H1 (cell line): Measurements from ENCODE around the gene SPPL3. TPM values are rescaled to one million over a fixed set of nuclear protein-coding genes. Genes with fewer than 3 reads are reported as not detected.

Source experiments
- BCL11A ChIP-seq, 2 experiments: IDR thresholded peaks; one replicate each; pipeline ENCODE4 v1.6.1; 2011; ENCODE audit warnings: low read depth in 2 of 2, low read length in 2 of 2, mild to moderate bottlenecking in 2 of 2
- CREB1 ChIP-seq: IDR thresholded peaks from 2 replicates; pipeline ENCODE4 v1.6.1; 2012; ENCODE audit warnings: inconsistent platforms
- CTCF ChIP-seq, 3 experiments: IDR thresholded peaks; 1 replicate in 2 of 3; 2 replicates in 1 of 3; pipeline versions ENCODE4 v1.5.1 to v1.6.1; 2011; ENCODE audit warnings: low read length in 3 of 3, mild to moderate bottlenecking in 3 of 3, inconsistent platforms in 2 of 3, low read depth in 1 of 3, moderate library complexity in 1 of 3; ENCODE audit not compliant: insufficient read depth in 1 of 3; ENCODE audit errors: control extremely low read depth in 1 of 3
- HDAC2 ChIP-seq, 2 experiments: fragments of 300-600 bp in 1 of 2; sonication (generic) in 1 of 2; IDR thresholded peaks; 2 replicates each; pipeline ENCODE4 v1.6.1; 2011 to 2012; ENCODE audit warnings: low read depth in 2 of 2, low read length in 2 of 2, mild to moderate bottlenecking in 2 of 2, moderate library complexity in 2 of 2, borderline replicate concordance in 1 of 2, inconsistent platforms in 1 of 2
- HDAC6 ChIP-seq: IDR thresholded peaks from one replicate; pipeline ENCODE4 v1.7.1; 2012; ENCODE audit warnings: low read depth, mild to moderate bottlenecking, inconsistent platforms, low read length, moderate library complexity
- KDM1A ChIP-seq: fragments of 200-600, 300-600 bp; sonication (generic); IDR thresholded peaks from 2 replicates; pipeline ENCODE4 v1.7.1; 2016; ENCODE audit warnings: mild to moderate bottlenecking, low read length, borderline replicate concordance
- KDM4A ChIP-seq: IDR thresholded peaks from one replicate; pipeline ENCODE4 v1.7.1; 2012; ENCODE audit warnings: low read depth, mild to moderate bottlenecking, moderate library complexity, low read length, inconsistent platforms; ENCODE audit not compliant: severe bottlenecking
- POLR2AphosphoS5 ChIP-seq: IDR thresholded peaks from 2 replicates; pipeline ENCODE4 v1.6.1; 2011; ENCODE audit warnings: low read depth, low read length
- polyA plus RNA-seq, 7 experiments: library from polyadenylated mRNA; depleted of rRNA in 3 of 7; stranded (reverse) in 5 of 7; unstranded in 2 of 7; fragments of >200 nt in 5 of 7; fragments of 200-250 nt in 2 of 7; gene quantifications; 1 replicate in 5 of 7; 2 replicates in 1 of 7; 4 replicates in 1 of 7; pipeline versions ENCODE4 v1.2.1 to v1.2.3, GENCODE V29; 2011 to 2013; ENCODE audit warnings: missing spikeins in 2 of 7, mixed read lengths in 2 of 7
- total RNA-seq: library from RNA; stranded (reverse); fragmentation: NEBNext Ultra II Directional; extraction: Animal tissue kit (Norgen Biotek cat#: 25700); gene quantifications from 2 replicates; pipeline ENCODE4 v1.2.1, GENCODE V29; 2021

The SPPL3 gene
- total and polyA plus RNA-seq, 2 of the 8 experiments (the other 6 are each of a cell fraction or from before 2014, with no cell fraction given) = 27.3 to 48.4 TPM

- no peak for TF ChIP-seq CTCF (IDR thresholded peaks at IDR 0.05; ENCODE audit: control extremely low read depth in 1 of 3, insufficient read depth in 1 of 3, low read depth in 1 of 3, low read length in 3 of 3)
- no peak for TF ChIP-seq CREB1
- TF ChIP-seq KDM1A = no peak
- no peak for TF ChIP-seq BCL11A (IDR thresholded peaks at IDR 0.05; ENCODE audit: low read depth in 2 of 2, low read length in 2 of 2)
- TF ChIP-seq HDAC2 (IDR thresholded peaks at IDR 0.05; ENCODE audit: borderline replicate concordance in 1 of 2, low read depth in 2 of 2, low read length in 2 of 2) = no peak
- TF ChIP-seq POLR2AphosphoS5 = no peak
- TF ChIP-seq HDAC6 = no peak
- TF ChIP-seq KDM4A = no peak
Observed at GRCh38 chr12:120932058-120932457, 27.9 kb upstream of the SPPL3 start (continued).
